A549 (cell line): Measurements from ENCODE around the gene C2orf72. TPM values are rescaled to one million over a fixed set of nuclear protein-coding genes. Genes with fewer than 3 reads are reported as not detected.
A peak's percentile ranks its signal among the peaks of the same experiment; 100 is the strongest.

Experiments
- ATAC-seq, 2 experiments: fragments of 200-7000 bp in 1 of 2; fragments of >200 bp in 1 of 2; cut with Nextera tagmentation in 1 of 2; cut with Tn5 transposase in 1 of 2; 3 replicates each; pipeline versions ENCODE4 v1.8.0 to v1.9.1; 2018 to 2020; ENCODE audit warnings: mild to moderate bottlenecking in 1 of 2, moderate library complexity in 1 of 2
- CTCF ChIA-PET: fragments of 300-600 bp; sonication (Branson Sonifier 250); formaldehyde crosslinking; extraction: SDS; loops from one replicate; lab custom pipeline; 2021; ENCODE audit warnings: antibody characterized with exemption, inconsistent platforms; lab: Yijun Ruan, JAX
- POLR2A ChIA-PET: fragments of 350-600 bp; formaldehyde crosslinking; extraction: SDS; loops from one replicate; lab custom pipeline; 2021; ENCODE audit warnings: antibody characterized with exemption, inconsistent platforms; lab: Yijun Ruan, JAX
- DNase-seq, 2 experiments: peaks; one replicate each; pipeline versions ENCODE4 v3.0.0 to v3.0.0-alpha.2; 2011 to 2016; ENCODE audit warnings: low read depth in 1 of 2, low spot score in 1 of 2
- FAIRE-seq: peaks from 2 replicates; lab custom pipeline; 2011; peaks lifted over from hg19 to GRCh38; lab: Jason Lieb, UNC
- H3K27ac ChIP-seq, 2 experiments: fragments of >200 bp; sonication (Bioruptor Twin); formaldehyde crosslinking; 3 replicates each; pipeline ENCODE4 v1.5.1; 2016 to 2017
- H3K4me1 ChIP-seq: fragments of >200 bp; sonication (Bioruptor Twin); formaldehyde crosslinking; 3 replicates; pipeline ENCODE4 v1.6.1; 2016
- H3K4me2 ChIP-seq: fragments of >200 bp; sonication (Bioruptor Twin); formaldehyde crosslinking; 3 replicates; pipeline ENCODE4 v1.6.1; 2016
- H3K4me3 ChIP-seq: fragments of >200 bp; sonication (Bioruptor Twin); formaldehyde crosslinking; 3 replicates; pipeline ENCODE4 v1.5.1; 2016
- H3K9me3 ChIP-seq: fragments of >200 bp; sonication (Bioruptor Twin); formaldehyde crosslinking; 3 replicates; pipeline ENCODE4 v1.6.1; 2016
- CBX8 ChIP-seq: fragments of 200-600 bp; sonication (generic); IDR thresholded peaks from 2 replicates; pipeline ENCODE4 v1.6.1; 2016
- CTCF ChIP-seq: fragments of >200 bp; sonication (Bioruptor Twin); formaldehyde crosslinking; IDR thresholded peaks from 3 replicates; pipeline ENCODE4 v1.5.1; 2016
- E2F6 ChIP-seq: IDR thresholded peaks from 2 replicates; pipeline ENCODE4 v1.6.1; 2012; ENCODE audit warnings: low read depth, borderline replicate concordance
- HDAC2 ChIP-seq: fragments of 200-600 bp; sonication (generic); IDR thresholded peaks from 2 replicates; pipeline ENCODE4 v1.6.1; 2016
- HOXA7 ChIP-seq: fragments of 250-450 bp; sonication (Bioruptor Pico); IDR thresholded peaks from 2 replicates; pipeline ENCODE4 v1.5.0; 2020; ENCODE audit warnings: mild to moderate bottlenecking, moderate library complexity
- HOXB13 ChIP-seq: fragments of 250-450 bp; sonication (Bioruptor Pico); IDR thresholded peaks from 2 replicates; pipeline ENCODE4 v1.5.0; 2020; ENCODE audit warnings: low read depth, mild to moderate bottlenecking, moderate library complexity
- HOXB5 ChIP-seq: fragments of 250-450 bp; sonication (Bioruptor Pico); IDR thresholded peaks from 2 replicates; pipeline ENCODE4 v1.5.0; 2020; ENCODE audit warnings: mild to moderate bottlenecking, moderate library complexity
- JUN ChIP-seq, 2 experiments: fragments of >200 bp; sonication (Bioruptor Twin); formaldehyde crosslinking; IDR thresholded peaks; 2 replicates in 1 of 2; 3 replicates in 1 of 2; pipeline ENCODE4 v1.6.1; 2016 to 2017
- KDM5A ChIP-seq: fragments of 200-600 bp; sonication (generic); IDR thresholded peaks from 2 replicates; pipeline ENCODE4 v1.6.1; 2016; ENCODE audit warnings: antibody characterized with exemption, mild to moderate bottlenecking
- MAZ ChIP-seq: fragments of 150-350 bp; IDR thresholded peaks from 2 replicates; pipeline ENCODE4 v1.6.1; 2014; ENCODE audit warnings: antibody characterized with exemption, low read depth, low read length, borderline replicate concordance
- NFE2L2 ChIP-seq: fragments of 150-350 bp; conservative IDR thresholded peaks from 2 replicates; pipeline ENCODE4 v1.6.1; 2014; ENCODE audit warnings: low read length
- NPAS2 ChIP-seq: fragments of 250-450 bp; sonication (Bioruptor Pico); IDR thresholded peaks from 2 replicates; pipeline ENCODE4 v1.8.0; 2022; ENCODE audit warnings: mild to moderate bottlenecking, moderate library complexity, borderline replicate concordance
- NR3C1 ChIP-seq: fragments of >200 bp; sonication (Bioruptor Twin); formaldehyde crosslinking; IDR thresholded peaks from 3 replicates; pipeline ENCODE4 v1.6.1; 2017
- PHF8 ChIP-seq: fragments of 200-600 bp; sonication (generic); IDR thresholded peaks from 2 replicates; pipeline ENCODE4 v1.6.1; 2016; ENCODE audit warnings: low read depth, mild to moderate bottlenecking, antibody characterized with exemption, moderate library complexity, borderline replicate concordance
- RAD21 ChIP-seq, 2 experiments: fragments of >200 bp in 1 of 2; sonication (Bioruptor Twin) in 1 of 2; formaldehyde crosslinking in 1 of 2; IDR thresholded peaks in 1 of 2; conservative IDR thresholded peaks in 1 of 2; 2 replicates in 1 of 2; 3 replicates in 1 of 2; pipeline ENCODE4 v1.6.1; 2012 to 2018; ENCODE audit warnings: inconsistent platforms in 1 of 2
- RARB ChIP-seq: fragments of 250-450 bp; sonication (Bioruptor Pico); IDR thresholded peaks from 2 replicates; pipeline ENCODE4 v1.8.0; 2021; ENCODE audit warnings: mild to moderate bottlenecking, moderate library complexity
- ZC3H11A ChIP-seq: fragments of 450-650 bp; IDR thresholded peaks from 2 replicates; pipeline ENCODE4 v1.6.1; 2014; ENCODE audit warnings: antibody characterized with exemption, mild to moderate bottlenecking
- WGBS: methylation state at CpG from one replicate; pipeline ENCODE4 v1.1.6; 2017; ENCODE audit errors: missing lambda C conversion rate; 5-methylcytosine and 5-hydroxymethylcytosine counted together
- polyA plus RNA-seq, 4 experiments: library from polyadenylated mRNA; depleted of rRNA in 3 of 4; stranded (reverse); fragments of >200 nt; fragmentation: RNase III in 1 of 4; extraction: RNeasy Plus Mini Kit Qiagen cat#74134 plus additional on column Dnase treatment in 1 of 4; gene quantifications; 2 replicates in 3 of 4; 3 replicates in 1 of 4; pipeline ENCODE4 v1.2.3, GENCODE V29; 2011 to 2017
- TF ChIP-seq, protein P1 (sequence below): fragments of 200-600 bp; sonication (generic); IDR thresholded peaks from 2 replicates; pipeline ENCODE4 v1.6.1; 2016; ENCODE audit warnings: antibody characterized with exemption, mild to moderate bottlenecking, moderate library complexity

C2orf72 gene
- polyA plus RNA-seq, 2 of the 4 experiments (the other 2 are of a cell fraction), result 4.9 to 7.4 TPM

- Histone ChIP-seq H3K27ac (peak overlapping the region; percentile 71 to 82), H3K4me2 (peak overlapping the region; percentile 76), H3K4me1 (peaks cover 37% of the 10 kb centered on the region), H3K9me3 (no peaks in the 10 kb centered on the region), H3K4me3 (no peak overlapping the region)
- ChIA-PET CTCF (interaction anchor here (0.9 to 3.7 kb wide), 8 partner anchors 7 to 226 kb away, joined by 3 to 36 read pairs (median 4); no protein-coding TSS in a partner anchor), POLR2A (interaction anchor here (0.5 to 1.0 kb wide), 2 partner anchors 170 to 184 kb away, joined by 4 to 6 read pairs; no protein-coding TSS in a partner anchor)
- DNase-seq (peak in 1 of 2 experiments; percentile 59), ATAC-seq (peak in 1 of 2 experiments; percentile 63; a peak in 3 of 6 replicates), FAIRE-seq (no peak)
- TF ChIP-seq ZC3H11A, result no peak
- WGBS, result 27% methylated on average over 9 of the region's 9 CpGs
Observed at GRCh38 chr2:231050018-231050901, 12.9 kb downstream of the C2orf72 start.

DNA sequence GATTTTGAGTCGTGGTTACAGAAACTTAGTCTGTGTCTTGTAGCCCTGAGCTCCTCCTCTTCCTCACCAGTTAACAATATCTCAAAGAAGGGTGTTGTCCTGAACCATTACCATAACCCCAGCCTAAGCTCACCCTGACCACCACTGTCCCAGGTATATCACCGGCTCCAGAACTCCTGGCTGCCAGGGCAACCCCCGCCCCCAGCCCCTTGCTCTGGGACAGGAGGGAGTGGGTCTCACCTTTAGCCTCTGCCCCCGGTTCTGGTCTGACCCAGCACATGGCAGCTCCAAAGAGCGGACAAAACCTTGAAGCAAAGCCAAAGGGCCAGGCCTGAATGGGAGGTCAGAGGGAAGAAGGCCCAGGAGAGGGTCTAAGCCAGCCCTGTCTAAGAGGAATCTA, 13.8 kb downstream of the C2orf72 start:
- Histone ChIP-seq H3K4me2 (peak overlapping the region; percentile 76), H3K4me3 (no peak overlapping the region), H3K27ac (peak overlapping the region; percentile 71 to 82), H3K9me3 (no peaks in the 10 kb centered on the region), H3K4me1 (peaks cover 37% of the 10 kb centered on the region)
- 69% methylated on average over 5 of the region's 5 CpGs for WGBS
- ATAC-seq, result no peak
- ChIA-PET CTCF (interaction anchor here (0.8 to 3.7 kb wide), 10 partner anchors 8 to 226 kb away, joined by 3 to 36 read pairs (median 4); no protein-coding TSS in a partner anchor), POLR2A (interaction anchor here (0.5 to 1.0 kb wide), 2 partner anchors 169 to 185 kb away, joined by 4 to 6 read pairs; no protein-coding TSS in a partner anchor)
- no peak for FAIRE-seq
- TF ChIP-seq, protein P1, sequence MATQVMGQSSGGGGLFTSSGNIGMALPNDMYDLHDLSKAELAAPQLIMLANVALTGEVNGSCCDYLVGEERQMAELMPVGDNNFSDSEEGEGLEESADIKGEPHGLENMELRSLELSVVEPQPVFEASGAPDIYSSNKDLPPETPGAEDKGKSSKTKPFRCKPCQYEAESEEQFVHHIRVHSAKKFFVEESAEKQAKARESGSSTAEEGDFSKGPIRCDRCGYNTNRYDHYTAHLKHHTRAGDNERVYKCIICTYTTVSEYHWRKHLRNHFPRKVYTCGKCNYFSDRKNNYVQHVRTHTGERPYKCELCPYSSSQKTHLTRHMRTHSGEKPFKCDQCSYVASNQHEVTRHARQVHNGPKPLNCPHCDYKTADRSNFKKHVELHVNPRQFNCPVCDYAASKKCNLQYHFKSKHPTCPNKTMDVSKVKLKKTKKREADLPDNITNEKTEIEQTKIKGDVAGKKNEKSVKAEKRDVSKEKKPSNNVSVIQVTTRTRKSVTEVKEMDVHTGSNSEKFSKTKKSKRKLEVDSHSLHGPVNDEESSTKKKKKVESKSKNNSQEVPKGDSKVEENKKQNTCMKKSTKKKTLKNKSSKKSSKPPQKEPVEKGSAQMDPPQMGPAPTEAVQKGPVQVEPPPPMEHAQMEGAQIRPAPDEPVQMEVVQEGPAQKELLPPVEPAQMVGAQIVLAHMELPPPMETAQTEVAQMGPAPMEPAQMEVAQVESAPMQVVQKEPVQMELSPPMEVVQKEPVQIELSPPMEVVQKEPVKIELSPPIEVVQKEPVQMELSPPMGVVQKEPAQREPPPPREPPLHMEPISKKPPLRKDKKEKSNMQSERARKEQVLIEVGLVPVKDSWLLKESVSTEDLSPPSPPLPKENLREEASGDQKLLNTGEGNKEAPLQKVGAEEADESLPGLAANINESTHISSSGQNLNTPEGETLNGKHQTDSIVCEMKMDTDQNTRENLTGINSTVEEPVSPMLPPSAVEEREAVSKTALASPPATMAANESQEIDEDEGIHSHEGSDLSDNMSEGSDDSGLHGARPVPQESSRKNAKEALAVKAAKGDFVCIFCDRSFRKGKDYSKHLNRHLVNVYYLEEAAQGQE, result no peak
- TF ChIP-seq ZC3H11A (no peak), PHF8 (no peak), NFE2L2 (no peak), CTCF (no peak), HOXB13 (CRISPR knock-in tag) (no peak), E2F6 (no peak)
- DNase-seq, result no peak

GRCh38 chr2:231052494-231053451, 15.4 kb downstream of the C2orf72 start:
- ATAC-seq, result peak; percentile 78 to 87
- Histone ChIP-seq H3K9me3 (no peaks in the 10 kb centered on the region), H3K4me2 (peak overlapping the region; percentile 91), H3K27ac (peak overlapping the region; percentile 72 to 81), H3K4me1 (peaks cover 38% of the 10 kb centered on the region), H3K4me3 (peak overlapping the region; percentile 58)
- ChIA-PET CTCF (interaction anchor here (0.6 to 3.7 kb wide), 40 partner anchors 9 to 360 kb away, joined by 3 to 36 read pairs (median 5); partner anchors contain the start of genes C2orf72, HTR2B and SPATA3), POLR2A (interaction anchor here (0.6 to 1.4 kb wide), 3 partner anchors 14 to 399 kb away, joined by 3 read pairs; partner anchors contain the start of gene ITM2C)
- DNase-seq, result peak; percentile 66 to 88
- no peak for FAIRE-seq
- 19% methylated on average over 41 of the region's 62 CpGs for WGBS
- TF ChIP-seq HOXA7 (CRISPR knock-in tag) (no peak), JUN (IDR thresholded peaks at IDR 0.05) (peak in 1 of 2 experiments; percentile 62; a peak in 2 of 5 replicates), HOXB5 (CRISPR knock-in tag) (0 out of 2 replicates have a peak, but pooled peaks have one; percentile 44), KDM5A (no peak), NR3C1 (no peak), HDAC2 (no peak), CTCF (peak; percentile 90), RAD21 (conservative IDR thresholded peaks at IDR 0.05 in 1 of 2, IDR thresholded peaks at IDR 0.05 in 1 of 2) (peak; percentile 47 to 61; a peak in 4 of 5 replicates), NPAS2 (CRISPR knock-in tag) (no peak), RARB (CRISPR knock-in tag) (no peak), MAZ (0 out of 2 replicates have a peak, but pooled peaks have one; percentile 9), CBX8 (no peak)
